ENCODE results near the gene CBS.

The CBS gene

DNA sequence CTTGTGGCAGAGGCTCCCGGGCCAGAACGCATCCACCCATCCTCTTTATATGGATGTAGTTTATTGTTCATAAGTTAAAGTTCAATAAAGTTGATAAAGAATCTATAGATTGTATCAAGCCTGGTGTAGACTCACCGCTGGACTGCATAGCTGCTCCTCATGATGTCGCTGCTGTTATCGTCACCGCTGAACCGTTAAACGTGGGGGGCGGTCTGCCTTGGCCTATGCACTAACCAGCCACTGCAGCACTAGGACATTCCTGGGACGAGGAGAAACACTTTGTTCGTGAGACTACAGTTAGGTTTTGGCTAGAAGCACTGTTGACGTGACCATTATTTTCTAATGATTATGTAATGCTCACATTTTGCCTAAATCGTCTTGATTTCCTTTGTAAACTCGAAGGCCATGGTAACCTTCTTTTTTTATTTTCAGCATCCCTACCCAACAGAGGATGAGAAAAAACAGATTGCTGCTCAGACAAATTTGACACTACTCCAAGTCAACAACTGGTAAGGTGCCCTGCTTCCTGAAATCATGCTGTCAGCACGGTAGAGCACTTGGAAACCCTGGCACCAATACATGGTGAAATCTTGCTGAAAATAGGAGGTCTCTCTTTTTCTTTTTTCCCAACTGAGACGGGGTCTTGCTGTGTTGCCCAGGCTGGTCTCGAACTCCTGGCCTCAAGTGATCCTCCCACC, 51.0 kb downstream of the CBS start:
- ChIA-PET POLR2A (ENCODE audit: low non-redundant PET) (no interaction called here), CTCF (no interaction called here)
- H3K27ac ChIP-seq: no peak overlapping the region
- DNase-seq (ENCODE audit: low spot score): no peak
- TF ChIP-seq, protein P1, sequence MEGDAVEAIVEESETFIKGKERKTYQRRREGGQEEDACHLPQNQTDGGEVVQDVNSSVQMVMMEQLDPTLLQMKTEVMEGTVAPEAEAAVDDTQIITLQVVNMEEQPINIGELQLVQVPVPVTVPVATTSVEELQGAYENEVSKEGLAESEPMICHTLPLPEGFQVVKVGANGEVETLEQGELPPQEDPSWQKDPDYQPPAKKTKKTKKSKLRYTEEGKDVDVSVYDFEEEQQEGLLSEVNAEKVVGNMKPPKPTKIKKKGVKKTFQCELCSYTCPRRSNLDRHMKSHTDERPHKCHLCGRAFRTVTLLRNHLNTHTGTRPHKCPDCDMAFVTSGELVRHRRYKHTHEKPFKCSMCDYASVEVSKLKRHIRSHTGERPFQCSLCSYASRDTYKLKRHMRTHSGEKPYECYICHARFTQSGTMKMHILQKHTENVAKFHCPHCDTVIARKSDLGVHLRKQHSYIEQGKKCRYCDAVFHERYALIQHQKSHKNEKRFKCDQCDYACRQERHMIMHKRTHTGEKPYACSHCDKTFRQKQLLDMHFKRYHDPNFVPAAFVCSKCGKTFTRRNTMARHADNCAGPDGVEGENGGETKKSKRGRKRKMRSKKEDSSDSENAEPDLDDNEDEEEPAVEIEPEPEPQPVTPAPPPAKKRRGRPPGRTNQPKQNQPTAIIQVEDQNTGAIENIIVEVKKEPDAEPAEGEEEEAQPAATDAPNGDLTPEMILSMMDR (conservative IDR thresholded peaks at IDR 0.05; ENCODE audit: low read depth): no peak

DNA sequence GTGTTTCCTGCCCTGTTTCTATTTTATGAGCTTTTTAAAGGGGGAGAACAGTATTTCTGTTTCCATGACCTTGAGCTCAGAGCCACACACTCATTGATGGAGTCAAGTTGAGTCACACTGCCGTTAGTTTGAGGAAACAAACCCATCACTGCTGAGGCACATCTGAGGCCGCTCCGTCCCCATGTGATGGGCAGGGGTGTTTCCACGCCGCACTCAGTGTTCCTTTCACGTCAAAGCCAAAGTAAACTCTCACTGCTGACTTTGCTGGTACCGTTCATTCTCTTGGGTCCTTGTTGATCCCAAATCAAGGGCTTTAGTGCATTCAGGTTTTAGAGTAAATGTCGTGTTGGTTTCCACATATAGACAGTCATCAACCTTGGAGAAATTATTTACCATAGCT, 52.5 kb downstream of the CBS start:
- TF ChIP-seq, protein P1 (conservative IDR thresholded peaks at IDR 0.05; ENCODE audit: low read depth): no peak
- CTCF ChIA-PET: interaction anchor here (0.7 kb wide), 1 partner anchor 133 kb away, joined by 4 read pairs; no protein-coding TSS in a partner anchor
- POLR2A ChIA-PET (ENCODE audit: low non-redundant PET): no interaction called here
- H3K27ac ChIP-seq: no peak overlapping the region
- DNase-seq (ENCODE audit: low spot score): no peak

DNA sequence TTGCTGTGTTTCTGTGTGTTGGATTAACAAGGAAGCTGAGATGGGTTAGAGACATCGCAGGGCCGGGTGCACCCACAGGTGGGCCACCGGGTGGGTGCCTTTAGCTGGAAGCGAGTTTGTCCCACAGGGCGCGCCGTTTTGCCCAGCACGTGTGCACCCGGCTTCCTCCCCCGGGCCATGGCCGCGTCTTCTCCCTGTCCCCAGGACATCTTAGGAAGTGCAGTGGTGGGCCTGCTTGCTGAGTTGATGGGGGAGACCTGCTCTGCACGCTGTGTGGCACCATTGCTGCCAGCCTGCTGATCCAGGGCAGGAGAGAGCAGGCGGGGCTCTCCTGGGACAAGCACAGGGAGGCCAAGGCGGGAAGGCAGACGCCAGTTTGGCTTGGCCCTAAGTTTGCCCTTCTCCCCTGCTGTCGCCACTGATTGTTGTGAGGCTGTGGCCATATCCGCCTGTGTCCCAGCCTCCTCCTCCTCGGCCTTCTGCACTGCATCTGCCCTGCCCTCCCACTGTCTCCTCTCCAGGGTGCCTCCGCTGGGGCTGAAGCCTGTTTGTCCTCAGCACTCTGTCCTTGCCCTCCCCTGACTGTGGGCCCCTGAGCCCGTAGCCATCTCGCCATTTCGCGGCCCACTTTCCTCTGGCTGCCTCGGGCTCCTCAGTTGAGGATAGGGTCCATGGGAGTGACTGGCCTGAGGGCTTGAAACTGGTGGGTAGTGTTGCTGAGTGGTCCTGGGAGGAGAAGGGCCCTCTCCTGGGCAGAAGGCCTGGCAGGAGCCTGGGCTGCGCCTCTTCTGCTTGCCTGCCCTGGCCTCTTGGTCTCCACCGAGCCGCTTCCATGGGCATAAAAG, 53.7 kb downstream of the CBS start:
- ChIA-PET CTCF (no interaction called here), POLR2A (ENCODE audit: low non-redundant PET) (no interaction called here)
- no peak for DNase-seq (ENCODE audit: low spot score)
- no peak overlapping the region for H3K27ac ChIP-seq
- TF ChIP-seq, protein P1 (conservative IDR thresholded peaks at IDR 0.05; ENCODE audit: low read depth): no peak

DNA sequence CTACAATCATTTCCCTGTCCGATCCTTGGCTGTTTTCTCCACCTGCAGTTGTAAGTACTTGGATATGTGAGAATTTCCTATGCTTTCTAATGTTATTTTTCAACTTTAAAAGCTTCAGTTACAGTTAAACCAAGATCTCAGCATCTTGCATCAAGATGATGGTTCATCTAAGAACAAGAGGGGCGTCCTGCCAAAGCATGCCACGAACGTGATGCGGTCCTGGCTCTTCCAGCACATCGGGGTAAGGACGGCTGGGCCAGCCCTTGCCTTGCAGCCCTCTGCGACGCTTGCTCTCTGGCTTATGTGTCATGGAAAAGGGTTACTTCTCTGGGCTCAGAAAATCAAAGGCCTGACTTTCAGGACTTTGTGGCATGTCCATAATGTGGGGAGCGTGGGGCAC, 54.4 kb downstream of the CBS start:
- TF ChIP-seq, protein P1 (conservative IDR thresholded peaks at IDR 0.05; ENCODE audit: low read depth): no peak
- ChIA-PET POLR2A (ENCODE audit: low non-redundant PET) (interaction anchor here (0.6 kb wide), 1 partner anchor 58 kb away, joined by 4 read pairs; no protein-coding TSS in a partner anchor), CTCF (no interaction called here)
- no peak for DNase-seq (ENCODE audit: low spot score)
- H3K27ac ChIP-seq: no peak overlapping the region

DNA sequence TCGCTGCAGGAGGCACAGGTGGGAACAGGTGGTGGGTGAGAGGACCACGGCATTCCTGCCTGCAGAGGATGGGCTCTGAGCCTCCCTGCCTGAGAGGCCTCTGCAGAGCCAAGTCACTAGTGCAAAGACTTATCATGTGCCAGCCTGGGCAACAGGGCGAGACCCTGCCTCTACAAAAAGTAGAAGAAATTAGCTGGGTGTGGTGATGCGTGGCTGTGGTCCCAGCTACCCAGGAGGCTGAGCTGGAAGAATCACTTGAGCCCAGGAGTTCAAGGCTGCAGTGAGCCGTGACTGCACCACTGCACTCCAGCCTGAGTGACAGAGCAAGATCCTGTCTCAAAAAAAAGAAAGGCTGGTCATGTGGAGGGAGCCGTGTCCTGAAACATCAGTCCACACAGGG, 54.9 kb downstream of the CBS start:
- H3K27ac ChIP-seq: no peak overlapping the region
- TF ChIP-seq, protein P1 (conservative IDR thresholded peaks at IDR 0.05; ENCODE audit: low read depth): no peak
- no peak for DNase-seq (ENCODE audit: low spot score)
- ChIA-PET CTCF (no interaction called here), POLR2A (ENCODE audit: low non-redundant PET) (interaction anchor here (0.6 kb wide), 1 partner anchor 57 kb away, joined by 4 read pairs; no protein-coding TSS in a partner anchor)

DNA sequence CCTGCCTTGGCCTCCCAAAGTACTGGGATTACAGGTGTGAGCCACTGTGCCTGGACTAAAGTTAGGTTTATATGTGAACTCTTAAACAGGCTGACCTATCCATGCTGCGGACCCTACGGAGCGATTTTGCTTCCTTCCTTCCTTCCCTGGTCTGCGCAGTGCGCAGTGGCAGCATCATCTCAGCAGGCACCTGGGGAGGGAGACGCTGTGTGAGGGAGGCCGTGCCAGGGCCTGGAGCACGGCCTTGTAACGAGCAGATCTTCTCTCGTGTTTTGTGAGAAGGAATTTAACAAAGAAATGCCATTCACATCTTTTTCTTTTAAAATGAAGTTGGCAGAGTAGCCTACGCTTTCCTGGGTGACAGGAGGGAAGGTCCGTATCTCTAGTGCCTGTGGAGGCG, 55.5 kb downstream of the CBS start:
- TF ChIP-seq, protein P1 (conservative IDR thresholded peaks at IDR 0.05; ENCODE audit: low read depth): no peak
- POLR2A ChIA-PET (ENCODE audit: low non-redundant PET): no interaction called here
- H3K27ac ChIP-seq: no peak overlapping the region
- DNase-seq (ENCODE audit: low spot score): no peak
- CTCF ChIA-PET: no interaction called here
